BLaER1 treated with 17β-estradiol and CSF1 and Interleukin-3, amounts not matched to agents 10 nM and 100 nM (cell line): ENCODE data around the gene DMRTC1B.
"Not testable (repeated sequence)": the region's sequence is repeated elsewhere in the genome, so short reads cannot be mapped to it uniquely, and the experiment has no call there.

ENCODE experiments used
- H3K27ac ChIP-seq, 11 experiments: shearing (Covaris generic); formaldehyde crosslinking; 2 replicates each; pipeline ENCODE4 v1.8.1; 2022
- H3K27me3 ChIP-seq, 11 experiments: shearing (Covaris generic); formaldehyde crosslinking; 2 replicates each; pipeline ENCODE4 v1.8.1; 2022
- H3K36me3 ChIP-seq, 11 experiments: shearing (Covaris generic); formaldehyde crosslinking; 2 replicates each; pipeline ENCODE4 v1.8.1; 2022
- H3K4me1 ChIP-seq, 10 experiments: shearing (Covaris generic); formaldehyde crosslinking; 2 replicates each; pipeline ENCODE4 v1.8.1; 2022
- H3K4me2 ChIP-seq, 11 experiments: shearing (Covaris generic); formaldehyde crosslinking; 2 replicates each; pipeline ENCODE4 v1.8.1; 2022
- H3K4me3 ChIP-seq, 10 experiments: shearing (Covaris generic); formaldehyde crosslinking; 2 replicates each; pipeline ENCODE4 v1.8.1; 2022
- H3K9ac ChIP-seq, 11 experiments: shearing (Covaris generic); formaldehyde crosslinking; 2 replicates each; pipeline ENCODE4 v1.8.1; 2022
- H3K9me3 ChIP-seq, 11 experiments: shearing (Covaris generic); formaldehyde crosslinking; replicated peaks in 1 of 11; 2 replicates each; pipeline ENCODE4 v1.8.1; 2022
- H4K20me1 ChIP-seq, 11 experiments: shearing (Covaris generic); formaldehyde crosslinking; 2 replicates each; pipeline ENCODE4 v1.8.1; 2022
- Cebpa-rat ChIP-seq, 11 experiments: shearing (Covaris generic); IDR thresholded peaks; 2 replicates each; pipeline ENCODE4 v1.8.1; 2022

Gene DMRTC1B

GRCh38 chrX:72776653-72777466 is at the start of gene DMRTC1B:
Gene DMRTC1B, plus strand, starts transcription at chrX:72776890. Its CDS starts 68,246 bp downstream, at chrX:72845136.
- not testable (repeated sequence) for H3K9me3 ChIP-seq, H3K27ac ChIP-seq

GRCh38 chrX:72727846-72728245 is 48.8 kb upstream of the DMRTC1B start:
- no peaks in the 10 kb centered on the region for H3K36me3 ChIP-seq
- TF ChIP-seq Cebpa-rat (IDR thresholded peaks at IDR 0.05) = no peak

More at GRCh38 chrX:72776653-72777466, at the start of gene DMRTC1B:
- H3K27me3 ChIP-seq, H3K4me3 ChIP-seq, H3K4me2 ChIP-seq, H3K36me3 ChIP-seq, H4K20me1 ChIP-seq, H3K9ac ChIP-seq, H3K4me1 ChIP-seq: not testable (repeated sequence)

GRCh38 chrX:72733636-72734035 is 43.1 kb upstream of the DMRTC1B start:
- H3K27me3 ChIP-seq = peaks cover 66 to 97% (median 87%) of the 10 kb centered on the region in 11 experiments
- H3K36me3 ChIP-seq, H3K9ac ChIP-seq, H3K27ac ChIP-seq, H3K4me3 ChIP-seq, H3K4me2 ChIP-seq, H3K4me1 ChIP-seq, H4K20me1 ChIP-seq: not testable (repeated sequence)
- H3K9me3 ChIP-seq = peaks cover 0 to 21% (median 8%) of the 10 kb centered on the region in 11 experiments; a peak in 10 of 22 replicates

More at GRCh38 chrX:72727846-72728245, 48.8 kb upstream of the DMRTC1B start:
- Histone ChIP-seq H3K9me3 (no peaks in the 10 kb centered on the region; a peak in 1 of 22 replicates), H3K4me2 (no peak overlapping the region), H3K4me3 (no peak overlapping the region), H3K4me1 (no peaks in the 10 kb centered on the region), H3K9ac (no peak overlapping the region), H3K27me3 (peaks cover 67 to 96% (median 87%) of the 10 kb centered on the region in 11 experiments), H3K27ac (no peak overlapping the region), H4K20me1 (no peaks in the 10 kb centered on the region)

- H3K4me1 ChIP-seq = no peaks in the 10 kb centered on the region
- H3K4me3 ChIP-seq = no peak overlapping the region
- peaks cover 82 to 98% (median 93%) of the 10 kb centered on the region in 11 experiments for H3K27me3 ChIP-seq
- H3K9me3 ChIP-seq = peaks cover 0 to 21% (median 8%) of the 10 kb centered on the region in 11 experiments; a peak in 10 of 22 replicates
- no peak overlapping the region for H3K9ac ChIP-seq
- no peak for TF ChIP-seq Cebpa-rat (IDR thresholded peaks at IDR 0.05)
- H4K20me1 ChIP-seq = no peaks in the 10 kb centered on the region
- H3K36me3 ChIP-seq = no peaks in the 10 kb centered on the region
- H3K4me2 ChIP-seq = no peak overlapping the region
- no peak overlapping the region for H3K27ac ChIP-seq
These were observed 41.1 kb upstream of the DMRTC1B start for GRCh38 chrX:72735561-72735960.

- H4K20me1 ChIP-seq, H3K4me1 ChIP-seq, H3K9ac ChIP-seq, H3K36me3 ChIP-seq, H3K4me2 ChIP-seq, H3K9me3 ChIP-seq, H3K27ac ChIP-seq, H3K4me3 ChIP-seq: not testable (repeated sequence)
- H3K27me3 ChIP-seq = peaks cover 3 to 11% (median 5%) of the 10 kb centered on the region in 11 experiments
These were observed 31.1 kb upstream of the DMRTC1B start for GRCh38 chrX:72745546-72745945.

- H3K27me3 ChIP-seq, H4K20me1 ChIP-seq, H3K27ac ChIP-seq, H3K9me3 ChIP-seq, H3K4me1 ChIP-seq, H3K36me3 ChIP-seq, H3K4me2 ChIP-seq, H3K4me3 ChIP-seq, H3K9ac ChIP-seq: not testable (repeated sequence)
These were observed 28.1 kb upstream of the DMRTC1B start for GRCh38 chrX:72748545-72748944.

- H4K20me1 ChIP-seq, H3K9ac ChIP-seq, H3K27ac ChIP-seq, H3K4me3 ChIP-seq, H3K4me2 ChIP-seq, H3K4me1 ChIP-seq, H3K27me3 ChIP-seq, H3K36me3 ChIP-seq, H3K9me3 ChIP-seq: not testable (repeated sequence)
These were observed 16.2 kb upstream of the DMRTC1B start for GRCh38 chrX:72760454-72760853.

- H3K9me3 ChIP-seq, H3K4me1 ChIP-seq, H3K4me3 ChIP-seq, H4K20me1 ChIP-seq, H3K36me3 ChIP-seq, H3K27me3 ChIP-seq, H3K4me2 ChIP-seq, H3K27ac ChIP-seq, H3K9ac ChIP-seq: not testable (repeated sequence)
These were observed 739 bp downstream of the DMRTC1B start for GRCh38 chrX:72777467-72777790.

GRCh38 chrX:72778146-72778545 is 1.5 kb downstream of the DMRTC1B start:
- H3K27ac ChIP-seq, H3K9ac ChIP-seq, H3K4me1 ChIP-seq, H4K20me1 ChIP-seq, H3K9me3 ChIP-seq, H3K27me3 ChIP-seq, H3K36me3 ChIP-seq, H3K4me2 ChIP-seq, H3K4me3 ChIP-seq: not testable (repeated sequence)

- not testable (repeated sequence) for H3K4me3 ChIP-seq, H4K20me1 ChIP-seq, H3K4me2 ChIP-seq, H3K4me1 ChIP-seq, H3K9me3 ChIP-seq, H3K9ac ChIP-seq, H3K27ac ChIP-seq, H3K27me3 ChIP-seq, H3K36me3 ChIP-seq
These were observed 5.9 kb downstream of the DMRTC1B start, which contains the start of gene FAM236B for GRCh38 chrX:72782560-72782959. Gene FAM236B, minus strand, starts transcription at chrX:72782660. Its CDS starts 100 bp downstream, at chrX:72782560.

- not testable (repeated sequence) for H3K36me3 ChIP-seq, H3K9ac ChIP-seq
These were observed 6.8 kb downstream of the DMRTC1B start for GRCh38 chrX:72783365-72783936.

GRCh38 chrX:72783964-72784363 is 7.3 kb downstream of the DMRTC1B start:
- H3K27ac ChIP-seq, H3K4me2 ChIP-seq, H3K36me3 ChIP-seq, H4K20me1 ChIP-seq, H3K4me1 ChIP-seq, H3K27me3 ChIP-seq, H3K4me3 ChIP-seq, H3K9me3 ChIP-seq, H3K9ac ChIP-seq: not testable (repeated sequence)

More at GRCh38 chrX:72783365-72783936, 6.8 kb downstream of the DMRTC1B start:
- not testable (repeated sequence) for H3K4me1 ChIP-seq, H4K20me1 ChIP-seq, H3K27ac ChIP-seq, H3K4me3 ChIP-seq, H3K4me2 ChIP-seq, H3K9me3 ChIP-seq, H3K27me3 ChIP-seq

GRCh38 chrX:72788142-72788541 is 11.5 kb downstream of the DMRTC1B start:
- H3K4me2 ChIP-seq, H3K9ac ChIP-seq, H3K4me1 ChIP-seq, H3K36me3 ChIP-seq, H3K4me3 ChIP-seq, H3K9me3 ChIP-seq, H3K27ac ChIP-seq, H4K20me1 ChIP-seq, H3K27me3 ChIP-seq: not testable (repeated sequence)

- H4K20me1 ChIP-seq, H3K27ac ChIP-seq, H3K4me1 ChIP-seq, H3K36me3 ChIP-seq, H3K9me3 ChIP-seq, H3K4me3 ChIP-seq, H3K9ac ChIP-seq, H3K4me2 ChIP-seq, H3K27me3 ChIP-seq: not testable (repeated sequence)
These were observed 13.7 kb downstream of the DMRTC1B start for GRCh38 chrX:72790390-72790789.
